Psoas muscle (tissue), 8 donors: ENCODE results near the gene CD19. TPM values are rescaled to one million over a fixed set of nuclear protein-coding genes. Genes with fewer than 3 reads are reported as not detected.
"Not testable (repeated sequence)": the region's sequence is repeated elsewhere in the genome, so short reads cannot be mapped to it uniquely, and the experiment has no call there.

Source experiments
- ATAC-seq, 4 donors: fragments of 200-7000 bp; cut with Tn5 transposase; one replicate each; pipeline ENCODE4 v1.9.1; 2020; ENCODE audit warnings: moderate library complexity in 3 of 4, mild to moderate bottlenecking in 2 of 4
- DNase-seq, 2 donors: peaks; one replicate each; pipeline ENCODE4 v3.0.0-alpha.2; 2020
- H3K27ac ChIP-seq: fragments of 200-600 bp; one replicate; pipeline ENCODE4 v1.8.0; 2022
- H3K27me3 ChIP-seq, 3 donors: fragments of 200-600 bp in 1 of 3; one replicate each; pipeline versions ENCODE4 v1.6.1 to v1.8.0; 2013 to 2022; ENCODE audit warnings: low read length in 2 of 3, mild to moderate bottlenecking in 2 of 3, moderate library complexity in 1 of 3; ENCODE audit not compliant: insufficient read depth in 3 of 3
- H3K36me3 ChIP-seq, 2 donors: fragments of 200-600 bp in 1 of 2; one replicate each; pipeline versions ENCODE4 v1.6.1 to v1.8.0; 2013 to 2022; ENCODE audit warnings: low read depth in 1 of 2, mild to moderate bottlenecking in 1 of 2, moderate library complexity in 1 of 2; ENCODE audit not compliant: insufficient read depth in 1 of 2
- H3K4me1 ChIP-seq: fragments of 200-600 bp; one replicate; pipeline ENCODE4 v1.8.0; 2022
- H3K4me3 ChIP-seq: fragments of 200-600 bp; one replicate; pipeline ENCODE4 v1.8.0; 2022; ENCODE audit warnings: mild to moderate bottlenecking
- H3K9me3 ChIP-seq: fragments of 200-600 bp; one replicate; pipeline ENCODE4 v1.8.0; 2022
- CTCF ChIP-seq: fragments of 200-600 bp; IDR thresholded peaks from one replicate; pipeline ENCODE4 v1.8.0; 2022; ENCODE audit warnings: antibody characterized with exemption
- WGBS, 3 donors: extraction: QIAGEN DNeasy Blood & Tissue Kit; methylation state at CpG; one replicate each; pipeline versions ENCODE4 v1.1.6 to v1.1.7; 2013; 5-methylcytosine and 5-hydroxymethylcytosine counted together
- intact Hi-C, 2 donors: fragments of 100-400 bp; cut with DNase I; formaldehyde crosslinking; loops; one replicate each; pipeline versions ENCODE4 v1.11.0 to v1.14.2; 2022
- polyA plus RNA-seq, 3 donors: library from polyadenylated mRNA; stranded (reverse); fragments of 200-250 nt; gene quantifications; one replicate each; pipeline ENCODE4 v1.2.3, GENCODE V29; 2013
- total RNA-seq, 4 donors: library from RNA; stranded (reverse); fragmentation: NEBNext Ultra II Directional in 2 of 4; extraction: Animal tissue kit (Norgen Biotek cat#: 25700) in 2 of 4; gene quantifications; one replicate each; pipeline versions ENCODE4 v1.2.1 to v1.2.4, GENCODE V29; 2021 to 2023
- donor health status: healthy with polysubstance abuse.
- donor health status: DM: no; HTN: no; CAD: no; lungs with moderate emphysema.
- donor health status: Bipolar disorder and iron deficiency.
- donor health status: healthy.
- donor health status: DM: yes; HTN: yes; CAD: no.
- donor health status: DM: no; HTN: no; CAD: no.
- donor health status: DM: no; HTN: no; CAD: no.
- donor health status: DM: yes; HTN: yes; CAD: no.

CD19 gene
- total and polyA plus RNA-seq, 7 donors = 0.10 to 0.32 (median 0.15) TPM; not detected in 3

- H3K27me3 ChIP-seq = no peaks in the 10 kb centered on the region
- no peaks in the 10 kb centered on the region for H3K9me3 ChIP-seq
- no peaks in the 10 kb centered on the region for H3K36me3 ChIP-seq
- TF ChIP-seq CTCF = no peak
- no peak overlapping the region for H3K4me3 ChIP-seq
- no peaks in the 10 kb centered on the region for H3K4me1 ChIP-seq
- WGBS, 3 donors = 64 to 84% (median 78%) methylated on average over 7 of the region's 7 CpGs
- ATAC-seq = no peak
- H3K27ac ChIP-seq = no peak overlapping the region
- intact Hi-C loops = no loop called here
- DNase-seq = no peak
These were observed 7.0 kb downstream of the CD19 start for GRCh38 chr16:28938721-28939120.

GRCh38 chr16:28939825-28940224, 8.1 kb downstream of the CD19 start:
- H3K9me3 ChIP-seq, H3K27me3 ChIP-seq, H3K36me3 ChIP-seq, H3K4me3 ChIP-seq, ATAC-seq, H3K27ac ChIP-seq, DNase-seq, intact Hi-C loops, H3K4me1 ChIP-seq: not testable (repeated sequence)
- WGBS, 3 donors = 87 to 89% (median 87%) methylated on average over 6 to 7 of the region's 7 CpGs

- intact Hi-C loops = no loop called here
- no peak for TF ChIP-seq CTCF
- no peak for DNase-seq
- no peaks in the 10 kb centered on the region for H3K9me3 ChIP-seq
- H3K27me3 ChIP-seq = no peaks in the 10 kb centered on the region
- ATAC-seq = no peak
- H3K27ac ChIP-seq = no peak overlapping the region
- peaks cover 8% of the 10 kb centered on the region for H3K4me1 ChIP-seq
- H3K4me3 ChIP-seq = no peak overlapping the region
- no peaks in the 10 kb centered on the region for H3K36me3 ChIP-seq
These were observed 11.5 kb downstream of the CD19 start for GRCh38 chr16:28943281-28943680.

- Histone ChIP-seq H3K4me3 (no peak overlapping the region), H3K9me3 (no peaks in the 10 kb centered on the region), H3K27me3 (no peaks in the 10 kb centered on the region), H3K27ac (no peak overlapping the region), H3K4me1 (peaks cover 12% of the 10 kb centered on the region), H3K36me3 (no peaks in the 10 kb centered on the region)
- no peak for TF ChIP-seq CTCF
- 74 to 86% (median 84%) methylated on average over 4 of the region's 4 CpGs for WGBS, 3 donors
- ATAC-seq (no peak), DNase-seq (no peak)
- intact Hi-C loops = loop anchor here in 1 of 2 donors (5.0 kb wide), 3 partner anchors 84 to 124 kb away; partner anchors contain the start of genes ATXN2L, SH2B1 and TUFM
These were observed 14.9 kb downstream of the CD19 start for GRCh38 chr16:28946681-28947080.

GRCh38 chr16:28950648-28951409, 19.1 kb downstream of the CD19 start, which contains the start of gene NFATC2IP:
Gene NFATC2IP, plus strand, starts transcription at chr16:28950937. Its CDS starts 75 bp downstream, at chr16:28951012.
- intact Hi-C loops = no loop called here
- no peak for TF ChIP-seq CTCF
- H3K4me1 ChIP-seq = peaks cover 11% of the 10 kb centered on the region
- peak; percentile 99 to 100 for DNase-seq
- peak; percentile 98 to 99 (median 98) for ATAC-seq
- H3K4me3 ChIP-seq = peak within 1 kb of the TSS; percentile 99
- peak within 1 kb of the TSS; percentile 84 for H3K27ac ChIP-seq
- no peaks in the 10 kb centered on the region for H3K9me3 ChIP-seq
- no peaks in the 10 kb centered on the region for H3K27me3 ChIP-seq
- H3K36me3 ChIP-seq = peaks cover 0 to 40% of the 10 kb centered on the region in 2 donors
- WGBS, 3 donors = 0 to 1% (median 1%) methylated on average over 75 to 79 of the region's 79 CpGs
